Glutamatergic neuron (in vitro differentiated cells): ENCODE results near the gene GNA12. TPM values are rescaled to one million over a fixed set of nuclear protein-coding genes. Genes with fewer than 3 reads are reported as not detected.

Experiments used
- DNase-seq: peaks from one replicate; pipeline ENCODE4 v3.0.0; 2022
- H3K27ac Mint-ChIP-seq: one replicate; pipeline ENCODE4 v1.8.0; 2020; ENCODE audit warnings: mild to moderate bottlenecking, mixed read lengths, inconsistent platforms; ENCODE audit not compliant: unreplicated experiment
- H3K27me3 Mint-ChIP-seq: one replicate; pipeline ENCODE4 v1.8.0; 2020; ENCODE audit warnings: mild to moderate bottlenecking, moderate library complexity, mixed read lengths, inconsistent platforms; ENCODE audit not compliant: unreplicated experiment
- H3K36me3 Mint-ChIP-seq: one replicate; pipeline ENCODE4 v1.8.0; 2020; ENCODE audit warnings: mild to moderate bottlenecking, mixed read lengths, inconsistent platforms; ENCODE audit not compliant: unreplicated experiment
- H3K4me1 Mint-ChIP-seq: one replicate; pipeline ENCODE4 v1.8.0; 2020; ENCODE audit warnings: mild to moderate bottlenecking, low read depth, mixed read lengths, inconsistent platforms; ENCODE audit not compliant: unreplicated experiment
- H3K4me3 Mint-ChIP-seq: one replicate; pipeline ENCODE4 v1.8.0; 2020; ENCODE audit warnings: mild to moderate bottlenecking, mixed read lengths, inconsistent platforms; ENCODE audit not compliant: unreplicated experiment
- H3K9me3 Mint-ChIP-seq: one replicate; pipeline ENCODE4 v1.8.0; 2020; ENCODE audit warnings: mild to moderate bottlenecking, moderate library complexity, mixed read lengths, inconsistent platforms; ENCODE audit not compliant: unreplicated experiment
- total RNA-seq: library from RNA; stranded (reverse); fragmentation: NEBNext Ultra II Directional; extraction: Animal tissue kit (Norgen Biotek cat#: 25700); gene quantifications from one replicate; pipeline ENCODE4 v1.2.1, GENCODE V29; 2021; ENCODE audit not compliant: unreplicated experiment
- TF ChIP-seq, protein P1 (sequence below): fragments of 200-600 bp; sonication (generic); IDR thresholded peaks from one replicate; pipeline ENCODE4 v1.5.0; 2021; ENCODE audit not compliant: partially characterized antibody, unreplicated experiment

Gene GNA12
- total RNA-seq, 1 donor from 2014 or later = 66.2 TPM

DNA sequence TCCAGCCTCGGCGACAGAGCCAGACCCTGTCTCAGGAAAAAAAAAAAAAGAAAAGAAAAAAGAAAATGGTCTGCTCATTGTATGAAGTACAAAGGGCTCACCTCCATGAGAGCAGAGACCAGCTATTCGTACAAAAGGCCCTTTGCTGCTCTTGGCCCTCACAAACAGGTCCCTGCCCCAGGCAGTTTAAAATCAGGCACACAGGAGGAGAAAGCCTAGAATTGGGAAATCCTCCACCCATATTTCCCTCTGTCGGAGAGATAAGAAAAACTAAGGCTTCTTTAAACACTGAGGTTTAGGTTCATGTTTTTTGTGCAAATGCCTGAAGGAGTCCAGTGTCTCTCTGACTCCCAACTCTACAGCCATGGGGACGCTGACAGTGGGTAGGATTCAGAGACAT lies 15.1 kb downstream of the GNA12 start:
- Mint-ChIP-seq H3K4me3 (no peak overlapping the region), H3K27me3 (peaks cover 1% of the 10 kb centered on the region), H3K4me1 (peaks cover 52% of the 10 kb centered on the region), H3K27ac (no peak overlapping the region), H3K36me3 (no peaks in the 10 kb centered on the region), H3K9me3 (peaks cover 3% of the 10 kb centered on the region)
- DNase-seq = no peak
- TF ChIP-seq, protein P1, sequence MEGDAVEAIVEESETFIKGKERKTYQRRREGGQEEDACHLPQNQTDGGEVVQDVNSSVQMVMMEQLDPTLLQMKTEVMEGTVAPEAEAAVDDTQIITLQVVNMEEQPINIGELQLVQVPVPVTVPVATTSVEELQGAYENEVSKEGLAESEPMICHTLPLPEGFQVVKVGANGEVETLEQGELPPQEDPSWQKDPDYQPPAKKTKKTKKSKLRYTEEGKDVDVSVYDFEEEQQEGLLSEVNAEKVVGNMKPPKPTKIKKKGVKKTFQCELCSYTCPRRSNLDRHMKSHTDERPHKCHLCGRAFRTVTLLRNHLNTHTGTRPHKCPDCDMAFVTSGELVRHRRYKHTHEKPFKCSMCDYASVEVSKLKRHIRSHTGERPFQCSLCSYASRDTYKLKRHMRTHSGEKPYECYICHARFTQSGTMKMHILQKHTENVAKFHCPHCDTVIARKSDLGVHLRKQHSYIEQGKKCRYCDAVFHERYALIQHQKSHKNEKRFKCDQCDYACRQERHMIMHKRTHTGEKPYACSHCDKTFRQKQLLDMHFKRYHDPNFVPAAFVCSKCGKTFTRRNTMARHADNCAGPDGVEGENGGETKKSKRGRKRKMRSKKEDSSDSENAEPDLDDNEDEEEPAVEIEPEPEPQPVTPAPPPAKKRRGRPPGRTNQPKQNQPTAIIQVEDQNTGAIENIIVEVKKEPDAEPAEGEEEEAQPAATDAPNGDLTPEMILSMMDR = no peak

DNA sequence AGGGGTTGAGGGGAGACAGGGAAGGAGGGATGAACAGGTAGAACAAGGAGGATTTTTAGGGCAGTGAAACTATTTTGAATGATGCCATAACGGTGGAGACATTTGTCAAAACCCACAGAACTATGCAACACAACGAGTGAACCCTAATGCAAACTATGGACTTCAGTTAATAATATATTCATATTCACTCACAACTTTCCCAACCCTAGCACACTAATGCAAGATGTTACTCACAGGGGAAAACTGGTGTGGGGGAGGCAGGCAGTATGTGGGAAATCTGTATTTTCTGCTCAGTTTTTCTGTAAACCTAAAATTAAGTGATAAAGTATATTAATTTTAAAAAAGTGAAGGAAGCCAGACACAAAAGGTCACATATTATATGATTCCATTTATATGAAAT lies 17.3 kb downstream of the GNA12 start:
- H3K27me3 Mint-ChIP-seq = no peaks in the 10 kb centered on the region

DNA sequence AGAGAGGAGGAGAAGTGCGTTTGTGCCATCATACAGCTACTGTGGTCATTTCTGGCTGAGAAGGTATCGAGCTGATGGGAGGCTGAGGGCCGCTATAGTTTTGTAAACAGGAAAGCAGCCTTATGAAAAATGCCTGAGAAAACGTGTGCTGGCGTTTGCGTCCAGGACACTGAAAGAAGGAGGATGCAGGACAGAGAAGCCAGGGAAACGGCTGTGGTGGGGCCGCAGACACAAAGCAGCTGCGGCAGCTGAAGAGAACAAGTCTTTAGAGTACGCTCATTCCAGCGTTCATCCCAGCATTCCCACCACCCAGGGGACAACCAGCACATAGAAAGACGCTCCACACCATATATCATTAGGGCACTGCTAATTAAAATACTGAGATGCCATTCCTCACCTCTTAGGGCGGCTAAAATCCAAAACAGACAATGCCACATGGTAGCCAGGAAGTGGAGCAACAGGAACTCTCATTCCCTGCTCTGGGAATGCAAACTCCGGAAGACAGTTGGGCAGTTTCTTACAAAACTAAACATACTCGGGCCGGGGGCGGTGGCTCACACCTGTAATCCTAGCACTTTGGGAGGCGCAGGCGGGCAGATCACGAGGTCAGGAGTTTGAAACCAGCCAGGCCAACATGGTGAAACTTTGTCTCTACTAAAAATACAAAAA lies 18.4 kb downstream of the GNA12 start:
- DNase-seq = no peak
- Mint-ChIP-seq H3K27ac (no peak overlapping the region), H3K36me3 (peaks cover 4% of the 10 kb centered on the region), H3K9me3 (peaks cover 4% of the 10 kb centered on the region), H3K27me3 (no peaks in the 10 kb centered on the region), H3K4me1 (peaks cover 49% of the 10 kb centered on the region), H3K4me3 (peak overlapping the region; percentile 1)
- TF ChIP-seq, protein P1 = no peak

More for the DNA sequence above, 17.3 kb downstream of the GNA12 start:
- H3K36me3 Mint-ChIP-seq = peaks cover 4% of the 10 kb centered on the region
- no peak overlapping the region for H3K27ac Mint-ChIP-seq
- DNase-seq = no peak
- peaks cover 45% of the 10 kb centered on the region for H3K4me1 Mint-ChIP-seq
- TF ChIP-seq, protein P1 = no peak
- peaks cover 4% of the 10 kb centered on the region for H3K9me3 Mint-ChIP-seq
- H3K4me3 Mint-ChIP-seq = no peak overlapping the region

DNA sequence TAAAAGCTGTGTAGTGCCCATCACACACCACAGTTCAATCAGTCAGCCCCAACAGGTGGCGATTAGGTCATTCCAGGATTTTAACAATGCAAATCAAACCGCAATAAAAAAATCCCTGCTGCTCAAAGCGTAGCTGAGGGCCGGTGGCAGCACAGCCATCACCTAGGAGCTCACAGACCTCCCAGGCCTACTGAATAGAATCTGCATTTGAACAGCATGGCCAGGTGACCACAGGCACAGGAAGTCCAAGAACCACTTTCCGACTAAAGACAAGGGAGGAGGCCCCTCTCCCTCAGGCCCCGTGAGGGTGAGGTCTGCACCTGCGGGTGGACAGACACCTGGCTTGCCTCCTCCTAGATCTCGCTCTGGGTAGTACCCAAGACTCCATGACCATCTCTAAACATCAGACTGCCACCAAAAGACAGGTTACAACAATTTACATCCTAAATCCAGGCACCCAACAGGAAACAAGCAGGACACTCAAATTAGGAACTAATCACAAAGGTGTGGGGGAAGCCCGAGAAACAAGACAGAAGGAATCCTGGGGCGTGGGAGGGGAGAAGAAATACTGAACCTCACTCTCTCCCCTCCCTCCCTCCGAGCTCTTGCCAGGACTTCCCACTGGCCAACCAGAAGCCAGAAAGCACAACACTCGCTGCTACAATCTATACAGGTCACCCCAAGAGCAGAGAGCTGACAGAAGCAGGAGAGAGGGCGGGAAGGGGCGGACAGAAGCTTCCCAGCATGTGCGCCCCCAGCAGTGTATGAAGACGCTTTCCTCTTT lies 19.2 kb downstream of the GNA12 start:
- Mint-ChIP-seq H3K4me1 (peaks cover 46% of the 10 kb centered on the region), H3K9me3 (peaks cover 4% of the 10 kb centered on the region), H3K27me3 (peaks cover 2% of the 10 kb centered on the region), H3K4me3 (peak overlapping the region; percentile 60), H3K36me3 (peaks cover 4% of the 10 kb centered on the region), H3K27ac (peak overlapping the region; percentile 25)
- no peak for DNase-seq
- TF ChIP-seq, protein P1 = no peak
